Suprapubic skin (tissue), 4 donors: ENCODE results near the gene DMRTB1. TPM values are rescaled to one million over a fixed set of nuclear protein-coding genes. Genes with fewer than 3 reads are reported as not detected.

Experiments
- total RNA-seq, 4 donors: library from RNA; depleted of rRNA; stranded (reverse); fragments of >200 nt; gene quantifications; one replicate each; pipeline ENCODE4 v1.1.0, GENCODE V29; 2016

Gene DMRTB1
- total RNA-seq, 4 donors from 2014 or later, result not detected

Other genes with a start within 250 kb of the DMRTB1 start
- gene CZIB, start 238.8 kb upstream of the DMRTB1 start, total RNA-seq, result 10 to 100 TPM; 25.2 to 60.3 (median 33.8) TPM
- gene MAGOH, start 220.9 kb upstream of the DMRTB1 start, total RNA-seq, result 10 to 100 TPM; 31.8 to 52.3 (median 38.5) TPM
- 10 to 100 TPM in 1 of 4 donors, 1 to 10 TPM in 3; 2.8 to 11.8 (median 4.1) TPM for gene LRP8, start 131.3 kb upstream of the DMRTB1 start, total RNA-seq